WTC11 (cell line): ENCODE results near the gene TMEM176A. TPM values are rescaled to one million over a fixed set of nuclear protein-coding genes. Genes with fewer than 3 reads are reported as not detected.

ENCODE experiments used
- ATAC-seq: fragments of 200-7000 bp; cut with Tn5 transposase; 2 replicates; pipeline ENCODE4 v1.10.0; 2021; ENCODE audit warnings: mild to moderate bottlenecking, moderate library complexity
- CTCF ChIA-PET: fragments of 300-600 bp; sonication (Branson Sonifier 250); formaldehyde crosslinking; loops from one replicate; lab custom pipeline; 2021; ENCODE audit warnings: antibody characterized with exemption; lab: Charles Lee
- POLR2A ChIA-PET: fragments of 350-600 bp; sonication (Branson Sonifier 250); formaldehyde crosslinking; loops from one replicate; lab custom pipeline; 2021; ENCODE audit warnings: antibody characterized with exemption; lab: Charles Lee
- DNase-seq: peaks from one replicate; pipeline ENCODE4 v3.0.0; 2021; ENCODE audit warnings: low spot score
- H3K27ac Mint-ChIP-seq: 2 replicates; pipeline ENCODE4 v1.8.0; 2021; ENCODE audit warnings: mixed read lengths
- H3K27me3 Mint-ChIP-seq: 2 replicates; pipeline ENCODE4 v1.8.0; 2021; ENCODE audit warnings: low read depth, mild to moderate bottlenecking, moderate library complexity, mixed read lengths
- H3K36me3 Mint-ChIP-seq: 2 replicates; pipeline ENCODE4 v1.8.0; 2021; ENCODE audit warnings: mixed read lengths
- H3K4me1 Mint-ChIP-seq: 2 replicates; pipeline ENCODE4 v1.8.0; 2022; ENCODE audit warnings: mixed read lengths
- H3K4me3 Mint-ChIP-seq: 2 replicates; pipeline ENCODE4 v1.8.0; 2021; ENCODE audit warnings: mild to moderate bottlenecking, moderate library complexity, mixed read lengths
- H3K9me3 Mint-ChIP-seq: 2 replicates; pipeline ENCODE4 v1.8.0; 2021; ENCODE audit warnings: mixed read lengths
- ATF1 ChIP-seq: sonication (generic); formaldehyde crosslinking; IDR thresholded peaks from 2 replicates; pipeline ENCODE4 v1.8.1; 2023; ENCODE audit warnings: mild to moderate bottlenecking, moderate library complexity, missing genetic modification reagents
- CDX4 ChIP-seq: fragments of 250-450 bp; sonication (Bioruptor Pico); IDR thresholded peaks from 2 replicates; pipeline ENCODE4 v1.9.0; 2021; ENCODE audit warnings: moderate library complexity, mild to moderate bottlenecking, inconsistent platforms, borderline replicate concordance
- IRF2 ChIP-seq: sonication (generic); formaldehyde crosslinking; IDR thresholded peaks from 2 replicates; pipeline ENCODE4 v1.8.0; 2022; ENCODE audit warnings: low read depth, missing genetic modification reagents, borderline replicate concordance
- JAZF1 ChIP-seq: fragments of 250-450 bp; sonication (Bioruptor Pico); IDR thresholded peaks from 2 replicates; pipeline ENCODE4 v1.9.0; 2021; ENCODE audit warnings: moderate library complexity, mild to moderate bottlenecking, inconsistent platforms
- MLX ChIP-seq: sonication (generic); formaldehyde crosslinking; IDR thresholded peaks from 2 replicates; pipeline ENCODE4 v1.8.1; 2023; ENCODE audit warnings: mild to moderate bottlenecking, missing genetic modification reagents, moderate library complexity
- MXD4 ChIP-seq: fragments of 250-450 bp; sonication (Bioruptor Pico); IDR thresholded peaks from 2 replicates; pipeline ENCODE4 v1.8.0; 2021; ENCODE audit warnings: mild to moderate bottlenecking, moderate library complexity, borderline replicate concordance
- MYBL2 ChIP-seq: sonication (generic); formaldehyde crosslinking; IDR thresholded peaks from 2 replicates; pipeline ENCODE4 v1.8.1; 2023; ENCODE audit warnings: mild to moderate bottlenecking, moderate library complexity, missing genetic modification reagents
- NFATC4 ChIP-seq: fragments of 250-450 bp; sonication (Bioruptor Pico); IDR thresholded peaks from 2 replicates; pipeline ENCODE4 v1.9.0; 2021; ENCODE audit warnings: mild to moderate bottlenecking
- NFE2L1 ChIP-seq: sonication (generic); formaldehyde crosslinking; IDR thresholded peaks from 2 replicates; pipeline ENCODE4 v1.8.1; 2023; ENCODE audit warnings: missing genetic modification reagents
- NFYB ChIP-seq: sonication (generic); formaldehyde crosslinking; conservative IDR thresholded peaks from 2 replicates; pipeline ENCODE4 v1.8.0; 2022; ENCODE audit warnings: low read depth, missing genetic modification reagents
- NR1H2 ChIP-seq: sonication (generic); formaldehyde crosslinking; IDR thresholded peaks from 2 replicates; pipeline ENCODE4 v1.9.0; 2021; ENCODE audit warnings: mild to moderate bottlenecking, moderate library complexity, missing genetic modification reagents
- OVOL2 ChIP-seq: fragments of 250-450 bp; sonication (Bioruptor Pico); IDR thresholded peaks from 2 replicates; pipeline ENCODE4 v1.9.0; 2021; ENCODE audit warnings: mild to moderate bottlenecking, borderline replicate concordance
- PRRX2 ChIP-seq: fragments of 250-450 bp; sonication (Bioruptor Pico); IDR thresholded peaks from 2 replicates; pipeline ENCODE4 v1.8.0; 2021; ENCODE audit warnings: mild to moderate bottlenecking
- SMAD3 ChIP-seq: sonication (generic); formaldehyde crosslinking; IDR thresholded peaks from 2 replicates; pipeline ENCODE4 v1.8.0; 2022; ENCODE audit warnings: missing genetic modification reagents, mild to moderate bottlenecking, borderline replicate concordance
- SOX15 ChIP-seq: fragments of 250-450 bp; sonication (Bioruptor Pico); IDR thresholded peaks from 2 replicates; pipeline ENCODE4 v1.9.0; 2021; ENCODE audit warnings: mild to moderate bottlenecking
- SP1 ChIP-seq: sonication (generic); formaldehyde crosslinking; conservative IDR thresholded peaks from 2 replicates; pipeline ENCODE4 v1.8.1; 2022; ENCODE audit warnings: missing genetic modification reagents
- STAT6 ChIP-seq: sonication (generic); formaldehyde crosslinking; conservative IDR thresholded peaks from 2 replicates; pipeline ENCODE4 v1.8.1; 2023; ENCODE audit warnings: mild to moderate bottlenecking, low read depth, missing genetic modification reagents, moderate library complexity
- TCF7 ChIP-seq: sonication (generic); formaldehyde crosslinking; IDR thresholded peaks from 2 replicates; pipeline ENCODE4 v1.8.0; 2022; ENCODE audit warnings: mild to moderate bottlenecking, low read depth, missing genetic modification reagents, moderate library complexity
- TP53 ChIP-seq: sonication (generic); formaldehyde crosslinking; IDR thresholded peaks from 2 replicates; pipeline ENCODE4 v1.8.1; 2023; ENCODE audit warnings: mild to moderate bottlenecking, missing genetic modification reagents
- USF1 ChIP-seq: sonication (generic); formaldehyde crosslinking; IDR thresholded peaks from 2 replicates; pipeline ENCODE4 v1.8.0; 2022; ENCODE audit warnings: mild to moderate bottlenecking, missing genetic modification reagents
- ZNF138 ChIP-seq: sonication (generic); formaldehyde crosslinking; conservative IDR thresholded peaks from 2 replicates; pipeline ENCODE4 v1.8.1; 2022; ENCODE audit warnings: mild to moderate bottlenecking, moderate library complexity, missing genetic modification reagents
- ZNF219 ChIP-seq: sonication (generic); formaldehyde crosslinking; IDR thresholded peaks from 2 replicates; pipeline ENCODE4 v1.8.0; 2023; ENCODE audit warnings: missing genetic modification reagents, mild to moderate bottlenecking, borderline replicate concordance
- ZNF263 ChIP-seq: sonication (generic); formaldehyde crosslinking; IDR thresholded peaks from 2 replicates; pipeline ENCODE4 v1.8.1; 2022; ENCODE audit warnings: low read depth, mild to moderate bottlenecking, moderate library complexity, missing genetic modification reagents
- ZNF671 ChIP-seq: fragments of 250-450 bp; sonication (Bioruptor Pico); IDR thresholded peaks from 2 replicates; pipeline ENCODE4 v1.8.0; 2021; ENCODE audit warnings: mild to moderate bottlenecking
- total RNA-seq: library from RNA; stranded (reverse); gene quantifications from 3 replicates; pipeline ENCODE4 v1.2.3, GENCODE V29; 2021
- TF ChIP-seq, protein P1 (sequence below): sonication (generic); formaldehyde crosslinking; IDR thresholded peaks from 2 replicates; pipeline ENCODE4 v1.8.0; 2022; ENCODE audit warnings: mild to moderate bottlenecking, missing genetic modification reagents
- TF ChIP-seq, protein P2 (sequence below): sonication (generic); formaldehyde crosslinking; IDR thresholded peaks from 2 replicates; pipeline ENCODE4 v1.8.1; 2023; ENCODE audit warnings: mild to moderate bottlenecking, moderate library complexity, missing genetic modification reagents

Gene TMEM176A
- total RNA-seq, 1 experiment from 2014 or later, result 0.74 TPM

- Mint-ChIP-seq H3K9me3 (peaks cover 4% of the 10 kb centered on the region; the same call in 1 of the 2 replicates), H3K27me3 (peaks cover 4% of the 10 kb centered on the region; the same call in 1 of the 2 replicates), H3K36me3 (no peaks in the 10 kb centered on the region), H3K4me3 (no peak overlapping the region), H3K27ac (no peak overlapping the region), H3K4me1 (peaks cover 7% of the 10 kb centered on the region)
- ChIA-PET POLR2A (no interaction called here), CTCF (no interaction called here)
- DNase-seq (no peak), ATAC-seq (peak; percentile 66)
- TF ChIP-seq STAT6 (CRISPR knock-in tag) (no peak), NFYB (CRISPR knock-in tag) (no peak), OVOL2 (CRISPR knock-in tag) (no peak), NR1H2 (CRISPR knock-in tag) (no peak), ZNF138 (no peak), IRF2 (CRISPR knock-in tag) (no peak), JAZF1 (CRISPR knock-in tag) (no peak), MLX (CRISPR knock-in tag) (no peak), MXD4 (CRISPR knock-in tag) (no peak), ATF1 (CRISPR knock-in tag) (no peak), NFATC4 (no peak), SP1 (CRISPR knock-in tag) (no peak), NFE2L1 (no peak), MYBL2 (CRISPR knock-in tag) (no peak), TP53 (CRISPR knock-in tag) (no peak), TCF7 (CRISPR knock-in tag) (no peak), SOX15 (no peak), ZNF263 (CRISPR knock-in tag) (no peak), SMAD3 (CRISPR knock-in tag) (no peak)
- TF ChIP-seq, protein P1, sequence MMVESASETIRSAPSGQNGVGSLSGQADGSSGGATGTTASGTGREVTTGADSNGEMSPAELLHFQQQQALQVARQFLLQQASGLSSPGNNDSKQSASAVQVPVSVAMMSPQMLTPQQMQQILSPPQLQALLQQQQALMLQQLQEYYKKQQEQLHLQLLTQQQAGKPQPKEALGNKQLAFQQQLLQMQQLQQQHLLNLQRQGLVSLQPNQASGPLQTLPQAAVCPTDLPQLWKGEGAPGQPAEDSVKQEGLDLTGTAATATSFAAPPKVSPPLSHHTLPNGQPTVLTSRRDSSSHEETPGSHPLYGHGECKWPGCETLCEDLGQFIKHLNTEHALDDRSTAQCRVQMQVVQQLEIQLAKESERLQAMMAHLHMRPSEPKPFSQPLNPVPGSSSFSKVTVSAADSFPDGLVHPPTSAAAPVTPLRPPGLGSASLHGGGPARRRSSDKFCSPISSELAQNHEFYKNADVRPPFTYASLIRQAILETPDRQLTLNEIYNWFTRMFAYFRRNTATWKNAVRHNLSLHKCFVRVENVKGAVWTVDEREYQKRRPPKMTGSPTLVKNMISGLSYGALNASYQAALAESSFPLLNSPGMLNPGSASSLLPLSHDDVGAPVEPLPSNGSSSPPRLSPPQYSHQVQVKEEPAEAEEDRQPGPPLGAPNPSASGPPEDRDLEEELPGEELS (CRISPR knock-in tag), result no peak
These were observed 27.8 kb downstream of the TMEM176A start for GRCh38 chr7:150828384-150828783.

- H3K27me3 Mint-ChIP-seq, result peaks cover 4% of the 10 kb centered on the region; the same call in 1 of the 2 replicates
- ChIA-PET CTCF (interaction anchor here (1.0 kb wide), 1 partner anchor 69 kb away, joined by 3 read pairs; no protein-coding TSS in a partner anchor), POLR2A (no interaction called here)
- H3K27ac Mint-ChIP-seq, result no peak overlapping the region
- H3K36me3 Mint-ChIP-seq, result no peaks in the 10 kb centered on the region
- no peak for ATAC-seq
- no peak overlapping the region for H3K4me3 Mint-ChIP-seq
- no peaks in the 10 kb centered on the region for H3K4me1 Mint-ChIP-seq
- peaks cover 4% of the 10 kb centered on the region; the same call in 1 of the 2 replicates for H3K9me3 Mint-ChIP-seq
- DNase-seq, result no peak
- TF ChIP-seq, protein P2, sequence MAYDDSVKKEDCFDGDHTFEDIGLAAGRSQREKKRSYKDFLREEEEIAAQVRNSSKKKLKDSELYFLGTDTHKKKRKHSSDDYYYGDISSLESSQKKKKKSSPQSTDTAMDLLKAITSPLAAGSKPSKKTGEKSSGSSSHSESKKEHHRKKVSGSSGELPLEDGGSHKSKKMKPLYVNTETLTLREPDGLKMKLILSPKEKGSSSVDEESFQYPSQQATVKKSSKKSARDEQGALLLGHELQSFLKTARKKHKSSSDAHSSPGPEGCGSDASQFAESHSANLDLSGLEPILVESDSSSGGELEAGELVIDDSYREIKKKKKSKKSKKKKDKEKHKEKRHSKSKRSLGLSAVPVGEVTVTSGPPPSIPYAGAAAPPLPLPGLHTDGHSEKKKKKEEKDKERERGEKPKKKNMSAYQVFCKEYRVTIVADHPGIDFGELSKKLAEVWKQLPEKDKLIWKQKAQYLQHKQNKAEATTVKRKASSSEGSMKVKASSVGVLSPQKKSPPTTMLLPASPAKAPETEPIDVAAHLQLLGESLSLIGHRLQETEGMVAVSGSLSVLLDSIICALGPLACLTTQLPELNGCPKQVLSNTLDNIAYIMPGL, result no peak
- TF ChIP-seq PRRX2 (CRISPR knock-in tag), result no peak
- TF ChIP-seq, protein P1 (CRISPR knock-in tag), result no peak
- TF ChIP-seq CDX4 (CRISPR knock-in tag), result no peak
- TF ChIP-seq SP1 (CRISPR knock-in tag), result no peak
- TF ChIP-seq ZNF219 (CRISPR knock-in tag), result no peak
- TF ChIP-seq USF1 (CRISPR knock-in tag), result no peak
- TF ChIP-seq ZNF671 (CRISPR knock-in tag), result no peak
These were observed 28.9 kb downstream of the TMEM176A start for GRCh38 chr7:150829426-150829825.
